ENCODE data around the gene MBNL1. TPM values are rescaled to one million over a fixed set of nuclear protein-coding genes. Genes with fewer than 3 reads are reported as not detected.

MBNL1 gene
- total RNA-seq, 1 donor, result 465 TPM

DNA sequence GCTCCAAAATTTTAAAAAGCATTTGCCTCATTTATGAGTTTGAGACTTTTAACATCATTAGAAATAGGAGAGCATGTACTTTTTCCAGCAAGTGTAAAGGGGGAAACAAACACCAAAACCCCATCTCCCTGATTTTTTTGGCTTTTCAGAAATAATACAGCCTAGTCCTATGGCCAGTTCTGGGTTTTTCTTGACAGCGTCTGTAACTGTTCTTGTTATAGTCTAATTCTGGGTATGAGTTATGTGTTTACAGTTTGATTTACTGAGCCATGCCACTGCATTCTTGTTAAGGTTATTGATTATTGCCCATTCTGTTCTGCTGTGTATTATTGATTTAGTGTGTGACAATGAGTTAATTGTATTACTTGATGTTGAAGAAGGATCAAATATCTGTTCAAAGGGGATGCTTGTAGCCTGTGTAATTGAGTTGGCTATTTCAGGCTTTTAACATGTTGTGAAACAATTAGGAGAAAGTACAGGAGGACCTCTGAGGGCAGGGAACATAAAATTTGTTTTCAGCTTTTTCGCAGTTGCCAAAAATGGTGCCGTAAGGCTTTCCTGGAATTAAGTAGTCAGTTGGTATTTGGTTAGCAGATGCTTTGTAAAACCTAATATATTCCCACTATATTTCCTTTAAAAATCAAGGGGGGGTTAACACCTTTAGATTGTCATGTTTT, 46.1 kb downstream of the MBNL1 start:
- H3K4me3 ChIP-seq (ENCODE audit: low read depth, low read length), result no peak overlapping the region
- no peak for DNase-seq (ENCODE audit: low read depth)
- TF ChIP-seq, protein P1, sequence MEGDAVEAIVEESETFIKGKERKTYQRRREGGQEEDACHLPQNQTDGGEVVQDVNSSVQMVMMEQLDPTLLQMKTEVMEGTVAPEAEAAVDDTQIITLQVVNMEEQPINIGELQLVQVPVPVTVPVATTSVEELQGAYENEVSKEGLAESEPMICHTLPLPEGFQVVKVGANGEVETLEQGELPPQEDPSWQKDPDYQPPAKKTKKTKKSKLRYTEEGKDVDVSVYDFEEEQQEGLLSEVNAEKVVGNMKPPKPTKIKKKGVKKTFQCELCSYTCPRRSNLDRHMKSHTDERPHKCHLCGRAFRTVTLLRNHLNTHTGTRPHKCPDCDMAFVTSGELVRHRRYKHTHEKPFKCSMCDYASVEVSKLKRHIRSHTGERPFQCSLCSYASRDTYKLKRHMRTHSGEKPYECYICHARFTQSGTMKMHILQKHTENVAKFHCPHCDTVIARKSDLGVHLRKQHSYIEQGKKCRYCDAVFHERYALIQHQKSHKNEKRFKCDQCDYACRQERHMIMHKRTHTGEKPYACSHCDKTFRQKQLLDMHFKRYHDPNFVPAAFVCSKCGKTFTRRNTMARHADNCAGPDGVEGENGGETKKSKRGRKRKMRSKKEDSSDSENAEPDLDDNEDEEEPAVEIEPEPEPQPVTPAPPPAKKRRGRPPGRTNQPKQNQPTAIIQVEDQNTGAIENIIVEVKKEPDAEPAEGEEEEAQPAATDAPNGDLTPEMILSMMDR (IDR thresholded peaks at IDR 0.05; ENCODE audit: insufficient read depth, low read length), result no peak

DNA sequence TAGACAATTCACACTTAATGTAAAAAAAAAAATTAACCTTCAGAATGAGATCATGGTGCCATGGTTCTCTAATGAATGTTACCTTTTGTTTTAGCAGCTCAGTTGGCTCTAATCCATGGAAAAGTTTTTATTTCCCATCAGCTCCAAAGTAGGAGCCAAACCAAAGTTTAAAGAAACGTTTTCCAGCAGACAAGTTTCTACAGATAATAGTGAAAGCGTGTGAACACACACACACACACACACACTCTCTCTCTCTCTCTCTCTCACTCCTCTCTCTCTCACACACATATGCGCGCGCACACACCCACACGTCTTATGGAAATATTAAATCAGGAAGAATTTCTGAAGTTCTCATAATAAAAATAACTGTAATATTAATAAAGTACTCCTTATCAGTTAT, 46.9 kb downstream of the MBNL1 start:
- peak; percentile 60 for DNase-seq (ENCODE audit: low read depth)
- TF ChIP-seq, protein P1 (IDR thresholded peaks at IDR 0.05; ENCODE audit: insufficient read depth, low read length), result no peak
- no peak overlapping the region for H3K4me3 ChIP-seq (ENCODE audit: low read depth, low read length)

DNA sequence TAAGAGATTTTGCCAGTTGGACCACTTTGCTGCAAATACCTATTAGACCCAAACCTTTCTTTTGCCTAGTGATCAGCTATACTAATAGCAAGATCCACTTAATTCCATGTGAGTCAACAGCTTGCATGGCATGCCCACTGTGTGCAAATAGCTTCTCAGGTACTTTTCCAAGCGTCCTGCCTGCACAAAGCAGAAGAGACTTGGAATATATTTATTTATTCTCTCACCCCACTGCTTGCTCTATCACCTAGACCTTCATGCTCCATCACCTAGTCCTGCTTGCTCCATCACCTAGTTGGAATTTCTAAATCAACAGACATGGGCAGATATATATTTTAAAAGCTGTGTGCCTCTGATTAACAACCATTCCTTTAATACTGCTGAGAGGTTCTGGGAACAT, 47.6 kb downstream of the MBNL1 start:
- TF ChIP-seq, protein P1 (IDR thresholded peaks at IDR 0.05; ENCODE audit: insufficient read depth, low read length), result no peak
- DNase-seq (ENCODE audit: low read depth), result no peak
- H3K4me3 ChIP-seq (ENCODE audit: low read depth, low read length), result no peak overlapping the region

DNA sequence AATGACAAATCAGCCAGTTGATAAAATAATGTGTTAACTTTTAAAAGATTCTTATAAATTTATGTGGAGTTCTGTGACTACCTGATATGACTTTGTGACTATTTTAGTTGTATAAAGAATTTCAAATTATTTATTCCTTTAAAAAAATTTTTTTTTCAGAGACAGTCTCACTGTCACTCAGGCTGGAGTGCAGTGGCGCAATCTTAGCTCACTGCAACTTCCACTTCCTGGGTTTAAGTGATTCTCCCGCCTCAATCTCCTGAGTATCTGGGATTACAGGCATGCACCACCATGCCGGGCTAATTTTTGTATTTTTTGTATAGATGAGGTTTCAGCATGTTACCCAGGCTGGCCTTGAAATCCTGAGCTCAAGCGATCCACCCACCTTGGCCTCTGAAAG, 48.5 kb downstream of the MBNL1 start:
- no peak for DNase-seq (ENCODE audit: low read depth)
- TF ChIP-seq, protein P1 (IDR thresholded peaks at IDR 0.05; ENCODE audit: insufficient read depth, low read length), result no peak
- H3K4me3 ChIP-seq (ENCODE audit: low read depth, low read length), result no peak overlapping the region

DNA sequence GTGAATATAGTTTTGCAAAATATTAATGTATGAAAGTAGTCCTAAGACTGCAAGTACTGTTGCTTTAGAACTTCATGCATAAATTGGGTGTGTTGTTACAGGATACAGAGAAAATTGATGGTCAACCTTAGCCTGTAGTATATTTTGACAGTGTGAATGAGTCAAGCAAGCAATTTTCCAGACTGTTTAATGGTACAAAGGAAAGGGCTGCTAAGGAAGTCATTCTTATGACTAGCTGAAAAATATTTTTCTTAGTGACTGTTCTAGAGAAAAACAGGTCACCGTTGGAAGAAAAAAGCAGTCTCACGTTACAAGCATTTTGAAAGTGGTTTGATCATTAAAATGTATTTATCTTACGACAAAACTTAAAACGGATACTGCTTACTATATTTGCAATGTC, 49.2 kb downstream of the MBNL1 start:
- DNase-seq (ENCODE audit: low read depth), result peak; percentile 47
- TF ChIP-seq, protein P1 (IDR thresholded peaks at IDR 0.05; ENCODE audit: insufficient read depth, low read length), result no peak

DNA sequence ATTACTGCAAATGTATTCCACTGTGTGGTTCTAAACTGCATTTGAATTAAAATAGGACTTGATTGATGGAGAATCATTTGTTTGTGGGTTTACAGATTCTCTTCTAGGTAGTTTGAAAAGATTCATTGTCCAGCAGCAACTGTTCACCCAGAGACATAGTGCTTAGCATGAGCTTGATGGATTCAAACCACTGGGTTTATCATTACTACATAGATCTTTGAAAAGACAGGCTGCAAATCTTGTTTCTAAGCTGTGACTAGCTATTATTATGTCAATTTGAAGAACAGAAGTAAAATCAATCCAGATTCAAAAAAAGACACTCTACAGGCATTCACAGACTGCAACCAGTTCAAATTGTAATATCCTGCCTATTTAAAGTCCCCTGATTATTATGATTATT, 49.8 kb downstream of the MBNL1 start:
- no peak for DNase-seq (ENCODE audit: low read depth)
- no peak overlapping the region for H3K4me3 ChIP-seq (ENCODE audit: low read depth, low read length)
- TF ChIP-seq, protein P1 (IDR thresholded peaks at IDR 0.05; ENCODE audit: insufficient read depth, low read length), result no peak

More for the DNA sequence above, 49.2 kb downstream of the MBNL1 start:
- H3K4me3 ChIP-seq (ENCODE audit: low read depth, low read length), result no peak overlapping the region

DNA sequence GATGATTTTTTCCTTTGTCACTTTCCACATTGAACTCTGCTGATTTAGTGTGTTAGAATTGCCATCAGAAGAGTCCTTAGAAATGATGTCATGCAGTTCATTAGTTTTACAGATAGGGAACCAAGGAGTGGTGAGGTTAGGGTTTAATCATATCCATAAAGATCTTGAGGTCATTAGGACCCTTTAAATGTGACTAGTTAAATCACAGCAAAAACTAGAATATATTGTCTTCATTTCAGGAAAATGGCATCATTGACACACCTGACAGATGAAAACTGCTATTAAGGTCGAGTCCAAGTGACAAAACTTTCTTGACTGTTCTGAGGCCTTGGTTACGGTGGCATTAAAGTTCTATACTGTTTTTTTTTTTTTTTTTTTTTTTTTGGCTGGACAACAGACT, 50.5 kb downstream of the MBNL1 start:
- TF ChIP-seq, protein P1 (IDR thresholded peaks at IDR 0.05; ENCODE audit: insufficient read depth, low read length), result no peak
- no peak for DNase-seq (ENCODE audit: low read depth)
- H3K4me3 ChIP-seq (ENCODE audit: low read depth, low read length), result no peak overlapping the region

Data from fibroblast of the aortic adventitia (primary cell).